ENCODE results near the gene RAB38. TPM values are rescaled to one million over a fixed set of nuclear protein-coding genes. Genes with fewer than 3 reads are reported as not detected.

The RAB38 gene
- total and polyA plus RNA-seq, 9 donors: 0.76 to 3.9 (median 1.6) TPM

- WGBS (ENCODE audit: insufficient coverage): 0% methylated on average over 1 of the region's 1 CpG
- no peak for DNase-seq
- H3K36me3 ChIP-seq (ENCODE audit: control insufficient read depth, insufficient read depth, low read length): no peaks in the 10 kb centered on the region
- H3K4me3 ChIP-seq (ENCODE audit: low read length): no peak overlapping the region
- H3K27me3 ChIP-seq (ENCODE audit: control insufficient read depth, insufficient read depth, low read length): no peaks in the 10 kb centered on the region
- peaks cover 16% of the 10 kb centered on the region for H3K9me3 ChIP-seq (replicated peaks; ENCODE audit: control insufficient read depth, low read depth, low read length)
- no peak overlapping the region for H3K27ac ChIP-seq (ENCODE audit: low read length)
- H3K4me1 ChIP-seq (ENCODE audit: control insufficient read depth, insufficient read depth, low read length): no peaks in the 10 kb centered on the region
Observed at GRCh38 chr11:88194990-88195389, 19.7 kb upstream of the RAB38 start.

GRCh38 chr11:88193278-88193677, 18.0 kb upstream of the RAB38 start:
- H3K9me3 ChIP-seq (replicated peaks; ENCODE audit: control insufficient read depth, low read depth, low read length): peaks cover 16% of the 10 kb centered on the region
- H3K4me1 ChIP-seq (ENCODE audit: control insufficient read depth, insufficient read depth, low read length): no peaks in the 10 kb centered on the region
- H3K36me3 ChIP-seq (ENCODE audit: control insufficient read depth, insufficient read depth, low read length): no peaks in the 10 kb centered on the region
- DNase-seq: no peak
- no peak overlapping the region for H3K27ac ChIP-seq (ENCODE audit: low read length)
- H3K27me3 ChIP-seq (ENCODE audit: control insufficient read depth, insufficient read depth, low read length): no peaks in the 10 kb centered on the region
- no peak overlapping the region for H3K4me3 ChIP-seq (ENCODE audit: low read length)

- H3K27me3 ChIP-seq (ENCODE audit: control insufficient read depth, insufficient read depth, low read length): no peaks in the 10 kb centered on the region
- no peak overlapping the region for H3K27ac ChIP-seq (ENCODE audit: low read length)
- DNase-seq: no peak
- H3K9me3 ChIP-seq (replicated peaks; ENCODE audit: control insufficient read depth, low read depth, low read length): no peaks in the 10 kb centered on the region
- WGBS (ENCODE audit: insufficient coverage): no CpG with 5 or more reads among the region's 2 CpGs
- no peak overlapping the region for H3K4me3 ChIP-seq (ENCODE audit: low read length)
- no peaks in the 10 kb centered on the region for H3K4me1 ChIP-seq (ENCODE audit: control insufficient read depth, insufficient read depth, low read length)
- H3K36me3 ChIP-seq (ENCODE audit: control insufficient read depth, insufficient read depth, low read length): no peaks in the 10 kb centered on the region
Observed at GRCh38 chr11:88188932-88189253, 13.7 kb upstream of the RAB38 start.

GRCh38 chr11:88188251-88188931, 13.1 kb upstream of the RAB38 start:
- Histone ChIP-seq H3K36me3 (ENCODE audit: control insufficient read depth, insufficient read depth, low read length) (no peaks in the 10 kb centered on the region), H3K4me3 (ENCODE audit: low read length) (no peak overlapping the region), H3K27ac (ENCODE audit: low read length) (no peak overlapping the region), H3K9me3 (replicated peaks; ENCODE audit: control insufficient read depth, low read depth, low read length) (no peaks in the 10 kb centered on the region), H3K4me1 (ENCODE audit: control insufficient read depth, insufficient read depth, low read length) (no peaks in the 10 kb centered on the region), H3K27me3 (ENCODE audit: control insufficient read depth, insufficient read depth, low read length) (no peaks in the 10 kb centered on the region)
- no peak for DNase-seq
- WGBS (ENCODE audit: insufficient coverage): 22% methylated on average over 1 of the region's 3 CpGs

GRCh38 chr11:88183233-88183632, 8.0 kb upstream of the RAB38 start:
- no peaks in the 10 kb centered on the region for H3K36me3 ChIP-seq (ENCODE audit: control insufficient read depth, insufficient read depth, low read length)
- DNase-seq: no peak
- no peak overlapping the region for H3K27ac ChIP-seq (ENCODE audit: low read length)
- H3K4me3 ChIP-seq (ENCODE audit: low read length): no peak overlapping the region
- WGBS (ENCODE audit: insufficient coverage): 90% methylated on average over 3 of the region's 3 CpGs
- H3K27me3 ChIP-seq (ENCODE audit: control insufficient read depth, insufficient read depth, low read length): no peaks in the 10 kb centered on the region
- no peaks in the 10 kb centered on the region for H3K9me3 ChIP-seq (replicated peaks; ENCODE audit: control insufficient read depth, low read depth, low read length)
- no peaks in the 10 kb centered on the region for H3K4me1 ChIP-seq (ENCODE audit: control insufficient read depth, insufficient read depth, low read length)

GRCh38 chr11:88181776-88182175, 6.5 kb upstream of the RAB38 start:
- no peak overlapping the region for H3K27ac ChIP-seq (ENCODE audit: low read length)
- no peaks in the 10 kb centered on the region for H3K36me3 ChIP-seq (ENCODE audit: control insufficient read depth, insufficient read depth, low read length)
- no peak overlapping the region for H3K4me3 ChIP-seq (ENCODE audit: low read length)
- no peak for DNase-seq
- no peaks in the 10 kb centered on the region for H3K27me3 ChIP-seq (ENCODE audit: control insufficient read depth, insufficient read depth, low read length)
- H3K9me3 ChIP-seq (replicated peaks; ENCODE audit: control insufficient read depth, low read depth, low read length): no peaks in the 10 kb centered on the region
- peaks cover 3% of the 10 kb centered on the region for H3K4me1 ChIP-seq (ENCODE audit: control insufficient read depth, insufficient read depth, low read length)
- WGBS (ENCODE audit: insufficient coverage): 50% methylated on average over 1 of the region's 1 CpG

- no peaks in the 10 kb centered on the region for H3K27me3 ChIP-seq (ENCODE audit: control insufficient read depth, insufficient read depth, low read length)
- peak; percentile 51 for DNase-seq
- H3K4me3 ChIP-seq (ENCODE audit: low read length): no peak overlapping the region
- H3K36me3 ChIP-seq (ENCODE audit: control insufficient read depth, insufficient read depth, low read length): no peaks in the 10 kb centered on the region
- no peaks in the 10 kb centered on the region for H3K9me3 ChIP-seq (replicated peaks; ENCODE audit: control insufficient read depth, low read depth, low read length)
- no CpG with 5 or more reads among the region's 3 CpGs for WGBS (ENCODE audit: insufficient coverage)
- no peak overlapping the region for H3K27ac ChIP-seq (ENCODE audit: low read length)
- H3K4me1 ChIP-seq (ENCODE audit: control insufficient read depth, insufficient read depth, low read length): peaks cover 4% of the 10 kb centered on the region
Observed at GRCh38 chr11:88179971-88180629, 4.9 kb upstream of the RAB38 start.

- H3K27me3 ChIP-seq (ENCODE audit: control insufficient read depth, insufficient read depth, low read length): peaks cover 2% of the 10 kb centered on the region
- no peak for DNase-seq
- no peaks in the 10 kb centered on the region for H3K36me3 ChIP-seq (ENCODE audit: control insufficient read depth, insufficient read depth, low read length)
- H3K9me3 ChIP-seq (replicated peaks; ENCODE audit: control insufficient read depth, low read depth, low read length): no peaks in the 10 kb centered on the region
- H3K27ac ChIP-seq (ENCODE audit: low read length): no peak overlapping the region
- peaks cover 11% of the 10 kb centered on the region for H3K4me1 ChIP-seq (ENCODE audit: control insufficient read depth, insufficient read depth, low read length)
- no peak overlapping the region for H3K4me3 ChIP-seq (ENCODE audit: low read length)
- no CpG with 5 or more reads among the region's 2 CpGs for WGBS (ENCODE audit: insufficient coverage)
Observed at GRCh38 chr11:88179141-88179540, 3.9 kb upstream of the RAB38 start.

- DNase-seq: peak; percentile 75
- Histone ChIP-seq H3K27ac (ENCODE audit: low read length) (no peak overlapping the region), H3K27me3 (ENCODE audit: control insufficient read depth, insufficient read depth, low read length) (peaks cover 2% of the 10 kb centered on the region), H3K4me1 (ENCODE audit: control insufficient read depth, insufficient read depth, low read length) (peaks cover 13% of the 10 kb centered on the region), H3K9me3 (replicated peaks; ENCODE audit: control insufficient read depth, low read depth, low read length) (no peaks in the 10 kb centered on the region), H3K36me3 (ENCODE audit: control insufficient read depth, insufficient read depth, low read length) (no peaks in the 10 kb centered on the region), H3K4me3 (ENCODE audit: low read length) (no peak overlapping the region)
- 33% methylated on average over 2 of the region's 4 CpGs for WGBS (ENCODE audit: insufficient coverage)
Observed at GRCh38 chr11:88178191-88178590, 2.9 kb upstream of the RAB38 start.

GRCh38 chr11:88175569-88176075, 379 bp upstream of the RAB38 start:
- H3K27ac ChIP-seq (ENCODE audit: low read length): no peak overlapping the region
- WGBS (ENCODE audit: insufficient coverage): 17% methylated on average over 8 of the region's 15 CpGs
- no peaks in the 10 kb centered on the region for H3K36me3 ChIP-seq (ENCODE audit: control insufficient read depth, insufficient read depth, low read length)
- H3K4me3 ChIP-seq (ENCODE audit: low read length): peak overlapping the region; percentile 47
- H3K4me1 ChIP-seq (ENCODE audit: control insufficient read depth, insufficient read depth, low read length): peaks cover 17% of the 10 kb centered on the region
- peaks cover 2% of the 10 kb centered on the region for H3K27me3 ChIP-seq (ENCODE audit: control insufficient read depth, insufficient read depth, low read length)
- no peak for DNase-seq
- no peaks in the 10 kb centered on the region for H3K9me3 ChIP-seq (replicated peaks; ENCODE audit: control insufficient read depth, low read depth, low read length)
